H9 (cell line): Measurements from ENCODE around the gene CASQ1. TPM values are rescaled to one million over a fixed set of nuclear protein-coding genes. Genes with fewer than 3 reads are reported as not detected.

ENCODE experiments used
- DNase-seq: peaks from one replicate; pipeline ENCODE4 v3.0.0-alpha.2; 2017
- H2AFZ ChIP-seq: one replicate; pipeline ENCODE4 v1.6.1; 2013; ENCODE audit warnings: mild to moderate bottlenecking, low read length, control low read depth, moderate library complexity
- H2AK5ac ChIP-seq: 2 replicates; pipeline ENCODE4 v1.6.1; 2013; ENCODE audit warnings: low read length, control low read depth, mixed read lengths; ENCODE audit not compliant: insufficient read length
- H2BK120ac ChIP-seq: one replicate; pipeline ENCODE4 v1.6.1; 2013; ENCODE audit warnings: low read depth, mild to moderate bottlenecking, low read length, control low read depth, inconsistent platforms; ENCODE audit not compliant: poor library complexity, severe bottlenecking
- H2BK12ac ChIP-seq: 2 replicates; pipeline ENCODE4 v1.6.1; 2013; ENCODE audit warnings: low read length, control low read depth, mixed read lengths, low read depth; ENCODE audit not compliant: insufficient read length
- H2BK15ac ChIP-seq: 2 replicates; pipeline ENCODE4 v1.6.1; 2013; ENCODE audit warnings: low read depth, low read length, control low read depth
- H2BK20ac ChIP-seq: one replicate; pipeline ENCODE4 v1.6.1; 2013; ENCODE audit warnings: low read depth, mild to moderate bottlenecking, low read length, control low read depth, inconsistent platforms; ENCODE audit not compliant: poor library complexity, severe bottlenecking
- H2BK5ac ChIP-seq: 2 replicates; pipeline ENCODE4 v1.6.1; 2013; ENCODE audit warnings: low read length, control low read depth, mixed read lengths; ENCODE audit not compliant: insufficient read length
- H3K14ac ChIP-seq: 2 replicates; pipeline ENCODE4 v1.6.1; 2013; ENCODE audit warnings: low read length, control low read depth; ENCODE audit not compliant: insufficient read depth
- H3K18ac ChIP-seq: 2 replicates; pipeline ENCODE4 v1.6.1; 2013; ENCODE audit warnings: low read depth, mild to moderate bottlenecking, mixed read lengths, low read length, control low read depth; ENCODE audit not compliant: insufficient read length
- H3K23ac ChIP-seq: 2 replicates; pipeline ENCODE4 v1.6.1; 2013; ENCODE audit warnings: low read length, control low read depth, mixed read lengths, low read depth; ENCODE audit not compliant: insufficient read length
- H3K23me2 ChIP-seq: 2 replicates; pipeline ENCODE4 v1.6.1; 2013; ENCODE audit warnings: low read depth, mild to moderate bottlenecking, mixed read lengths, low read length, control low read depth; ENCODE audit not compliant: insufficient read length, poor library complexity, severe bottlenecking
- H3K27ac ChIP-seq: 2 replicates; pipeline ENCODE4 v1.5.1; 2013; ENCODE audit warnings: low read length, control low read depth, mixed read lengths, low read depth; ENCODE audit not compliant: insufficient read length
- H3K27me3 ChIP-seq: 2 replicates; pipeline ENCODE4 v1.6.1; 2013; ENCODE audit warnings: low read length, control low read depth, inconsistent platforms; ENCODE audit not compliant: insufficient read depth
- H3K4ac ChIP-seq: 2 replicates; pipeline ENCODE4 v1.6.1; 2013; ENCODE audit warnings: low read depth, mild to moderate bottlenecking, control low read depth, inconsistent platforms, low read length, moderate library complexity
- H3K4me1 ChIP-seq: 2 replicates; pipeline ENCODE4 v1.6.1; 2013; ENCODE audit warnings: low read length, control low read depth, inconsistent platforms; ENCODE audit not compliant: insufficient read depth
- H3K4me2 ChIP-seq: 2 replicates; pipeline ENCODE4 v1.6.1; 2013; ENCODE audit warnings: low read length, control low read depth, mixed read lengths; ENCODE audit not compliant: insufficient read length, insufficient read depth
- H3K56ac ChIP-seq: 2 replicates; pipeline ENCODE4 v1.6.1; 2013; ENCODE audit warnings: low read depth, mild to moderate bottlenecking, mixed read lengths, low read length, control low read depth; ENCODE audit not compliant: insufficient read length
- H3K79me1 ChIP-seq: 2 replicates; pipeline ENCODE4 v1.6.1; 2013; ENCODE audit warnings: low read depth, mild to moderate bottlenecking, moderate library complexity, low read length, control low read depth, inconsistent platforms; ENCODE audit not compliant: insufficient read depth, poor library complexity, severe bottlenecking
- H3K79me2 ChIP-seq: 2 replicates; pipeline ENCODE4 v1.6.1; 2013; ENCODE audit warnings: low read length, control low read depth, inconsistent platforms; ENCODE audit not compliant: insufficient read depth
- H3K9ac ChIP-seq: 2 replicates; pipeline ENCODE4 v1.6.1; 2013; ENCODE audit warnings: low read length, control low read depth, mixed read lengths; ENCODE audit not compliant: insufficient read length; ENCODE audit errors: extremely low read depth
- H3K9me3 ChIP-seq: one replicate; pipeline ENCODE4 v1.6.1; 2013; ENCODE audit warnings: low read depth, low read length, inconsistent platforms; ENCODE audit not compliant: control insufficient read depth
- H3T11ph ChIP-seq: one replicate; pipeline ENCODE4 v1.6.1; 2013; ENCODE audit warnings: mild to moderate bottlenecking, low read length, control low read depth, inconsistent platforms
- H4K20me1 ChIP-seq: one replicate; pipeline ENCODE4 v1.6.1; 2013; ENCODE audit not compliant: control insufficient read depth, insufficient read length, insufficient read depth
- H4K5ac ChIP-seq: 2 replicates; pipeline ENCODE4 v1.6.1; 2013; ENCODE audit warnings: low read depth, mild to moderate bottlenecking, mixed read lengths, low read length, control low read depth; ENCODE audit not compliant: insufficient read length
- H4K8ac ChIP-seq: replicated peaks from 2 replicates; pipeline ENCODE4 v1.6.1; 2013; ENCODE audit warnings: low read length, control low read depth, mixed read lengths, low read depth; ENCODE audit not compliant: insufficient read length
- H4K91ac ChIP-seq: 2 replicates; pipeline ENCODE4 v1.6.1; 2013; ENCODE audit warnings: low read depth, mild to moderate bottlenecking, moderate library complexity, mixed read lengths, low read length, control low read depth; ENCODE audit not compliant: insufficient read length
- H3K27ac Mint-ChIP-seq, 3 experiments: 2 replicates in 2 of 3; 3 replicates in 1 of 3; pipeline ENCODE4 v1.8.0; 2020 to 2021; ENCODE audit warnings: mixed read lengths in 3 of 3, mild to moderate bottlenecking in 1 of 3, moderate library complexity in 1 of 3
- H3K27me3 Mint-ChIP-seq: 2 replicates; pipeline ENCODE4 v1.8.0; 2021; ENCODE audit warnings: low read depth, mild to moderate bottlenecking, moderate library complexity, mixed read lengths
- H3K36me3 Mint-ChIP-seq, 3 experiments: 2 replicates in 2 of 3; 3 replicates in 1 of 3; pipeline ENCODE4 v1.8.0; 2020 to 2021; ENCODE audit warnings: low read depth in 3 of 3, mixed read lengths in 3 of 3; ENCODE audit not compliant: insufficient read depth in 1 of 3
- H3K4me1 Mint-ChIP-seq, 2 experiments: 2 replicates each; pipeline ENCODE4 v1.8.0; 2020; ENCODE audit warnings: mixed read lengths in 2 of 2
- H3K4me3 Mint-ChIP-seq, 2 experiments: 2 replicates in 1 of 2; 3 replicates in 1 of 2; pipeline ENCODE4 v1.8.0; 2020 to 2021; ENCODE audit warnings: mild to moderate bottlenecking in 2 of 2, mixed read lengths in 2 of 2, moderate library complexity in 1 of 2
- H3K9me3 Mint-ChIP-seq, 2 experiments: 2 replicates in 1 of 2; 3 replicates in 1 of 2; pipeline ENCODE4 v1.8.0; 2020; ENCODE audit warnings: mild to moderate bottlenecking in 2 of 2, mixed read lengths in 2 of 2, moderate library complexity in 1 of 2
- total RNA-seq: library from RNA; stranded (reverse); gene quantifications from 2 replicates; pipeline ENCODE4 v1.2.1, GENCODE V29; 2021
- TF ChIP-seq, protein P1 (sequence below): fragments of 200-600 bp; sonication (generic); conservative IDR thresholded peaks from 3 replicates; pipeline ENCODE4 v1.8.0; 2021; ENCODE audit warnings: antibody characterized with exemption, mild to moderate bottlenecking

The CASQ1 gene
- total RNA-seq, 1 experiment from 2014 or later = 0.55 TPM

DNA sequence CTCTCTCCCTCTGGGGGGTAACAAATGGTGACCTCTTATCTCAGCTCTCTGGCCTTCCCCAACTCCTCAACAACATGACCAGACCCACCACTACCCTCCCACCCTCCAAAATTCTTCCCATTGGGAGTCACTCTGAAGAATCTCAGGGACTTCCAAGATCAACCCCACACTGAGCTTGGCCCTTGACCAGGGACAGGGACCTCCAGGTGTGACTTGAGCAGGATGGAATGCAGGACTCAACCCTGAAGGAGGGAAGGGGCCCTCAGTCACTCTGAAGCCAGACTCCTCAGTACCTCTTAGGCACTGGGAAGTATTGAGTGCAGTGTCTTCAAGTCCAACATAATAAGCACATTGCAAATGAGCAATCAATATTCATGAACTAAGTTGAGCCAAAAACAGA lies 1.9 kb downstream of the CASQ1 start:
- no peak for DNase-seq
- H3K4me2 ChIP-seq = no peak overlapping the region
- peaks cover 3% of the 10 kb centered on the region; the same call in 1 of the 2 replicates for H3K4me1 ChIP-seq
- no peaks in the 10 kb centered on the region for H3K79me2 ChIP-seq
- no peak overlapping the region for H3T11ph ChIP-seq
- no peak overlapping the region for H3K4ac ChIP-seq
- H3K9ac ChIP-seq = no peak overlapping the region
- H3K27me3 ChIP-seq = no peaks in the 10 kb centered on the region
- no peak overlapping the region for H3K56ac ChIP-seq
- H3K36me3 Mint-ChIP-seq = no peaks in the 10 kb centered on the region; a peak in 1 of 7 replicates
- H3K23me2 ChIP-seq = no peaks in the 10 kb centered on the region
- H3K27ac Mint-ChIP-seq = no peak overlapping the region
- no peak overlapping the region for H4K91ac ChIP-seq
- H2BK20ac ChIP-seq = no peak overlapping the region
- H2BK12ac ChIP-seq = no peak overlapping the region
- H2BK15ac ChIP-seq = no peak overlapping the region
- H3K14ac ChIP-seq = no peak overlapping the region
- no peak overlapping the region for H2AK5ac ChIP-seq
- no peak overlapping the region for H2BK5ac ChIP-seq
- peaks cover 6 to 11% of the 10 kb centered on the region in 2 experiments; a peak in 2 of 4 replicates for H3K4me1 Mint-ChIP-seq
- no peaks in the 10 kb centered on the region for H4K20me1 ChIP-seq
- TF ChIP-seq, protein P1, sequence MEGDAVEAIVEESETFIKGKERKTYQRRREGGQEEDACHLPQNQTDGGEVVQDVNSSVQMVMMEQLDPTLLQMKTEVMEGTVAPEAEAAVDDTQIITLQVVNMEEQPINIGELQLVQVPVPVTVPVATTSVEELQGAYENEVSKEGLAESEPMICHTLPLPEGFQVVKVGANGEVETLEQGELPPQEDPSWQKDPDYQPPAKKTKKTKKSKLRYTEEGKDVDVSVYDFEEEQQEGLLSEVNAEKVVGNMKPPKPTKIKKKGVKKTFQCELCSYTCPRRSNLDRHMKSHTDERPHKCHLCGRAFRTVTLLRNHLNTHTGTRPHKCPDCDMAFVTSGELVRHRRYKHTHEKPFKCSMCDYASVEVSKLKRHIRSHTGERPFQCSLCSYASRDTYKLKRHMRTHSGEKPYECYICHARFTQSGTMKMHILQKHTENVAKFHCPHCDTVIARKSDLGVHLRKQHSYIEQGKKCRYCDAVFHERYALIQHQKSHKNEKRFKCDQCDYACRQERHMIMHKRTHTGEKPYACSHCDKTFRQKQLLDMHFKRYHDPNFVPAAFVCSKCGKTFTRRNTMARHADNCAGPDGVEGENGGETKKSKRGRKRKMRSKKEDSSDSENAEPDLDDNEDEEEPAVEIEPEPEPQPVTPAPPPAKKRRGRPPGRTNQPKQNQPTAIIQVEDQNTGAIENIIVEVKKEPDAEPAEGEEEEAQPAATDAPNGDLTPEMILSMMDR = no peak
- H3K27me3 Mint-ChIP-seq = peaks cover 16% of the 10 kb centered on the region
- H3K4me3 Mint-ChIP-seq = no peak overlapping the region
- H3K9me3 ChIP-seq = no peaks in the 10 kb centered on the region
- no peaks in the 10 kb centered on the region for H3K79me1 ChIP-seq
- no peaks in the 10 kb centered on the region for H3K9me3 Mint-ChIP-seq
- no peak overlapping the region for H3K27ac ChIP-seq
- H4K8ac ChIP-seq = no peak overlapping the region
- H2AFZ ChIP-seq = no peak overlapping the region
- no peak overlapping the region for H3K18ac ChIP-seq
- H3K23ac ChIP-seq = no peak overlapping the region
- H4K5ac ChIP-seq = no peak overlapping the region
- H2BK120ac ChIP-seq = no peak overlapping the region
